Activated naive CD4-positive, alpha-beta T cell treated with anti-CD3 and anti-CD28 coated beads, Interleukin-2, amount 50 U/mL, for 24 hours (primary cell): Measurements from ENCODE around the gene STK4.

ENCODE experiments used
- H3K27ac Mint-ChIP-seq: one replicate; pipeline ENCODE4 v1.8.0; 2021; ENCODE audit warnings: mild to moderate bottlenecking, mixed read lengths
- H3K27me3 Mint-ChIP-seq: one replicate; pipeline ENCODE4 v1.8.0; 2021; ENCODE audit warnings: mixed read lengths
- H3K36me3 Mint-ChIP-seq: one replicate; pipeline ENCODE4 v1.8.0; 2021; ENCODE audit warnings: mixed read lengths
- H3K4me1 Mint-ChIP-seq: one replicate; pipeline ENCODE4 v1.8.0; 2021; ENCODE audit warnings: mixed read lengths
- H3K4me3 Mint-ChIP-seq: one replicate; pipeline ENCODE4 v1.8.0; 2021; ENCODE audit warnings: mild to moderate bottlenecking, mixed read lengths
- H3K9me3 Mint-ChIP-seq: one replicate; pipeline ENCODE4 v1.8.0; 2021; ENCODE audit warnings: mixed read lengths

Gene STK4

GRCh38 chr20:45044084-45044573, 77.8 kb downstream of the STK4 start:
- H3K9me3 Mint-ChIP-seq: no peaks in the 10 kb centered on the region
- H3K36me3 Mint-ChIP-seq: peaks cover 20% of the 10 kb centered on the region
- peak overlapping the region; percentile 7 for H3K4me3 Mint-ChIP-seq
- H3K27me3 Mint-ChIP-seq: no peaks in the 10 kb centered on the region
- peaks cover 83% of the 10 kb centered on the region for H3K4me1 Mint-ChIP-seq
- H3K27ac Mint-ChIP-seq: peak overlapping the region; percentile 78

GRCh38 chr20:45044601-45045000, 78.3 kb downstream of the STK4 start:
- Mint-ChIP-seq H3K4me1 (peaks cover 83% of the 10 kb centered on the region), H3K4me3 (no peak overlapping the region), H3K9me3 (no peaks in the 10 kb centered on the region), H3K36me3 (peaks cover 19% of the 10 kb centered on the region), H3K27me3 (no peaks in the 10 kb centered on the region), H3K27ac (no peak overlapping the region)

GRCh38 chr20:45047581-45048119, 81.3 kb downstream of the STK4 start:
- H3K27ac Mint-ChIP-seq: peak overlapping the region; percentile 48
- peaks cover 76% of the 10 kb centered on the region for H3K4me1 Mint-ChIP-seq
- no peaks in the 10 kb centered on the region for H3K27me3 Mint-ChIP-seq
- H3K36me3 Mint-ChIP-seq: peaks cover 16% of the 10 kb centered on the region
- H3K4me3 Mint-ChIP-seq: no peak overlapping the region
- H3K9me3 Mint-ChIP-seq: no peaks in the 10 kb centered on the region

DNA sequence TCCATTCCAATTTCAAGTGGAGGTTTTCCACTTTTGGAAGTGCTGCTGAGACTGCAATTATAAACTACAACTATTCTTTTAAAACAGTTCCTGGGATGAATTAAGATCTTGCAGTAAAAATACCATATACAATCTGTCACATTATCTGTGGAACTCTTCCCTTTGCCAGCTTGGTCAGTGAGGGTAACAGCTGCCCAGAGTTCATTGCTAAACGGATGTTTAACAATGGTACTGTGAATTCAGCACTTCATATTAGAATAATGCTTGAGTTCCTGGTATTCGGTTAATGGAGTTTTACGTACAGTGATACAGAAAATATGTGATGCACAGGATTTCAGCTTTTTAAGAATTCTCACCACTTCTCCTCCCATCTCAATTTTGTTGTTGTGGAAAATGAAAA, 83.1 kb downstream of the STK4 start:
- Mint-ChIP-seq H3K9me3 (no peaks in the 10 kb centered on the region), H3K4me1 (peaks cover 76% of the 10 kb centered on the region), H3K4me3 (peak overlapping the region; percentile 66), H3K27me3 (no peaks in the 10 kb centered on the region), H3K36me3 (peaks cover 12% of the 10 kb centered on the region), H3K27ac (peak overlapping the region; percentile 73)

DNA sequence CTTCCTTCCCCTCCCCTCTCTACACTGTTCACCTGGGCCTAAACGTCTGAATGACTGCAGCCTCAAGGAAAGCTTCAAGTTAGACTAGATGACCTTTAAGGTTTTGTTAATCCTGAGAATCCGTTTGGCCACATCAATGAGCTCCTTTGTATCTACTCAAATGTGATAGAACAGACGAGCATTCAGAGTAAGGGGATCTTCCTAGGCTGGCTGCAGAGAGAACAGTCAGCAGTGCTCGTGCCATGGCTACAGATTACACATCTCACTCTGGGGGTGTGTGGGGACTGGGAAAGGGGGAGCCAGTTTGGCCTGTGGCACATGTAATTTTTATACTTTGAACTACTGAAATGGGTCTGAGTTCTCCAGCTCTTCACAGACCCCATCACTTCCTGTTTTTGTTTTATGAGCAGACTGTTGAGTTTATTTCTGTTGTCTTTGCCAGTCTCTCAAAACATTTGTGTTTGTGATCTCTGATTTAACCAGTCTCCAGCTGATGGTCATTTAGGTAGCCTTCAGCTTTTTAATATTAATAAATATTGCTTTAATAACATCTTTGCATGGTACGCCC, 83.7 kb downstream of the STK4 start:
- H3K4me3 Mint-ChIP-seq: peak overlapping the region; percentile 66
- H3K27ac Mint-ChIP-seq: peak overlapping the region; percentile 73
- H3K36me3 Mint-ChIP-seq: peaks cover 14% of the 10 kb centered on the region

GRCh38 chr20:45051204-45052060, 85.1 kb downstream of the STK4 start:
- Mint-ChIP-seq H3K27ac (peak overlapping the region; percentile 41), H3K27me3 (no peaks in the 10 kb centered on the region), H3K9me3 (no peaks in the 10 kb centered on the region), H3K4me1 (peaks cover 88% of the 10 kb centered on the region), H3K4me3 (peak overlapping the region; percentile 23), H3K36me3 (peaks cover 16% of the 10 kb centered on the region)

More for the DNA sequence above, 83.7 kb downstream of the STK4 start:
- Mint-ChIP-seq H3K4me1 (peaks cover 78% of the 10 kb centered on the region), H3K9me3 (no peaks in the 10 kb centered on the region), H3K27me3 (no peaks in the 10 kb centered on the region)

DNA sequence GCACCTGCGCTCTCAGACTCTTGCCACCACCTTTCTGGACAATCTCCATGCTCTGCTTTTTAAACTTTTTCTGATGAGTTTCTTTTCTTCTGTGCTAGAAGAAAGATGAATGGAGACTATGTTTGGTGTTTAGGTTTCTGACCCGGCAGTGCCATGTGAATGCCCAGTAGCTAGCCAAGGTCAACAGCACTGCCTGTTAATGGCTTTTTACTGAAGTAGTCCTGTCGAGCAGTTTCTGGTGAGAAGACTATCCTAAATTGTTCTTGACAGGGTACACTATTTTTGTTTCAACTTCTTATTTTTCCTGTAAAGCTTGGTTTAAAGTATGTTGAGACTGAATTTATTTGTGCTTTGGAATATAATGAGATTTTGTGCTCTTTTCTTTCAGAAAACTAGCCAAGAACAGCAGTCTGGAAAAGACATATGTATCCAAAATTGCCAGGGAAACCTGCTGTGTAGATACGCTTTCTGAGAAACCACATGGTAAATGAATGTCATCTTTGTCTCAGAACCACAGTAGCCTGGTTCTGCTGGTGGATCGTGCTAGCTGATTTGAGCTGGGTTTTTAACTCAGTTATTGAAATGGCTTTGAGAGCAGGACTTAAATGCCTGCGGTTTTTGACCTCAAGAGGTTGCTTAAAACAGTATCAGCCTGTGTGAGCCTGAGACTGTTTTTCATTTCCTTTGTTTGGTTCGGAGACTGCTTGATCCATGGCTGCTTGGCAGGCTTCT, 86.6 kb downstream of the STK4 start:
- peaks cover 87% of the 10 kb centered on the region for H3K4me1 Mint-ChIP-seq
- H3K9me3 Mint-ChIP-seq: no peaks in the 10 kb centered on the region
- H3K27me3 Mint-ChIP-seq: no peaks in the 10 kb centered on the region
- peak overlapping the region; percentile 15 for H3K4me3 Mint-ChIP-seq
- peak overlapping the region; percentile 41 for H3K27ac Mint-ChIP-seq
- peaks cover 19% of the 10 kb centered on the region for H3K36me3 Mint-ChIP-seq

- Mint-ChIP-seq H3K4me3 (peak overlapping the region; percentile 19), H3K27ac (peak overlapping the region; percentile 70), H3K9me3 (no peaks in the 10 kb centered on the region), H3K27me3 (no peaks in the 10 kb centered on the region), H3K4me1 (peaks cover 87% of the 10 kb centered on the region), H3K36me3 (peaks cover 19% of the 10 kb centered on the region)
These were observed 87.4 kb downstream of the STK4 start for GRCh38 chr20:45053430-45054351.

DNA sequence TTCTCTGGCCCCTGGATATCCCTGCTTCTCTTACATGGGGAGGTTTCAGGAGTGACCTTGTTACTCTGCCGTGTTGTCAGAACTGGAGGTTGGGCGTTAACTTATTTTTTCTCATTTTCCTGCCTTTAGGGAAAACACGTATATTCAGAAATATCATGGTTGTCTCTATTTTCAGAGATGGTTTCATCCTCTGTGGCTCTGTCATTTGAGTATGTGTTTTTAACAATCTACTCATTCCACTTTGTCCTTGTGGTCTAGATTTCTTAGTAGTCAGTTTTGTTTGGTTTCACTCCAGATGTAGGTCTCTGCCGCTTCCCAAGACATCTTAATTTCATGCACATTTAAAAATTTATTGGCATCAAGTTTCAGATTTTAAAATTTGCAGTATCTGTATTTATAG, 88.7 kb downstream of the STK4 start:
- Mint-ChIP-seq H3K4me1 (peaks cover 86% of the 10 kb centered on the region), H3K27me3 (no peaks in the 10 kb centered on the region), H3K36me3 (peaks cover 19% of the 10 kb centered on the region), H3K27ac (peak overlapping the region; percentile 60), H3K9me3 (no peaks in the 10 kb centered on the region), H3K4me3 (no peak overlapping the region)

DNA sequence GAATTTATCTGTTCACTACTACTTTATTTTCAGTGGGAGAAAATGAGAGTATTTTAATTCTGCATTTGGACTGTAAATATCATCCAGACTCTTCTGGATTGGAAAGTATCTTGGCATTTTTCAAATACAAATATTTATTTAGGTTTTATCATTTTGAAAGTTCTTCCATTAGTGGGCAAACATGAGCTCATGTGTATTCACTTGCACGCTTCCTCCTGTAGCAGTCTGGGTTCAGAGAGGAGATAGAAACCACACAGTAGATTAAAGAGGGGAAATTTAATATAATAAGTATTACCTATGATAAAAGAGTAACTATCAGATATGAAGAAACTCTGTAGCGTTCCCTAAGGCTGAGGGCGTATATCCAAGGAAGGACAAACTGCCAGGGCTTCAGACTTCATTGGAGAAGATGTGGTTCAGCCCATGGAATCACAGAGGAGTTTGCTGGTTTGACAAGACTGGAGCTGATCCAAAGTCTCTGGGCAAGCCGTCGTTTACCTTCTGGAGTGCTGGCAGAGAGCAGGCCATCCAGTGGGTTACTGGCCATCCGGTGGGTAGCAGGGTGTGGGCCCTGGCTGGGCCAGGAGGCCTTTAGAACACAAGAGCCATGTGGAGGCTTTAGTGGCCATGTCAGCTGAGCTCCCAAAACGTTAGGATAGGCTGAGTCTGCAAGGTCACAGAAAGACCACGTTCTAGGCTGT, 90.3 kb downstream of the STK4 start:
- Mint-ChIP-seq H3K27ac (peak overlapping the region; percentile 26), H3K4me1 (peaks cover 91% of the 10 kb centered on the region), H3K27me3 (no peaks in the 10 kb centered on the region)

GRCh38 chr20:45058168-45058850, 92.0 kb downstream of the STK4 start:
- peaks cover 83% of the 10 kb centered on the region for H3K4me1 Mint-ChIP-seq
- no peaks in the 10 kb centered on the region for H3K27me3 Mint-ChIP-seq
- no peaks in the 10 kb centered on the region for H3K9me3 Mint-ChIP-seq
- no peak overlapping the region for H3K4me3 Mint-ChIP-seq
- H3K36me3 Mint-ChIP-seq: peaks cover 21% of the 10 kb centered on the region
- peak overlapping the region; percentile 37 for H3K27ac Mint-ChIP-seq

More for the DNA sequence above, 90.3 kb downstream of the STK4 start:
- Mint-ChIP-seq H3K4me3 (no peak overlapping the region), H3K9me3 (no peaks in the 10 kb centered on the region), H3K36me3 (peaks cover 23% of the 10 kb centered on the region)

DNA sequence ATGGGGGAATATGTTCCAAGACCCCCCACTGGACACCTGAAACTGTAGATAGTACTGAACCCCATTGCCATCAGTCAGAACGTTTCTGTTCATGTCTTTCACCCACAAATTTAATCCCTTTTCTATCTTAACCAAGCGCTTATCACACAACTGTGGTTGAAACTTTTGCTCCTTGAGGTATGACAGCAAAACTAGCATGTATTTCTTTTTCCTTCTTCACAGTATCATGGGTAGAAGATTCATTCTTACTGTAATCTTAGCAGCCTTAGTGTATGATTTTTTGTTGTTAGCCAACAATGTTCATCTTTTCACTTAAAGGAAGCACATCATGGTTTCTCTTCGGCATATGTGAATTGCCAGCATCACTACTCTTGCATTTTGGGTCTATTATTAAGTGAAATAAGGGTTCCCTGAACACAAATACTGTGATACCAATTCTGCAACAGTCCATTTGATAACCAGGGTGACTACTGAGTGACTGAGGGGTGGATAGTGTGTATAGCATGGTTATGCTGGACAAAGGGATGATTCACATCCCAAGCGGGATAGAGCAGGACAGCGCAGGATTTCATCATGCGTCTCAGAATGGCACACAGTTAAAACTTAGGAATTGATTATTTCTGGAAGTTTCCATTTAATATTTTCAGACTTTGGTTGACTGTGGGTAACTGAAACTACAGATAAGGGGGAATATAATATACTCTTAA, 92.9 kb downstream of the STK4 start:
- Mint-ChIP-seq H3K9me3 (no peaks in the 10 kb centered on the region), H3K4me1 (peaks cover 81% of the 10 kb centered on the region), H3K4me3 (no peak overlapping the region), H3K27me3 (no peaks in the 10 kb centered on the region), H3K27ac (peak overlapping the region; percentile 37), H3K36me3 (peaks cover 20% of the 10 kb centered on the region)

- H3K27ac Mint-ChIP-seq: peak overlapping the region; percentile 41
- peaks cover 84% of the 10 kb centered on the region for H3K4me1 Mint-ChIP-seq
- H3K27me3 Mint-ChIP-seq: no peaks in the 10 kb centered on the region
- H3K36me3 Mint-ChIP-seq: peaks cover 23% of the 10 kb centered on the region
- H3K4me3 Mint-ChIP-seq: no peak overlapping the region
- no peaks in the 10 kb centered on the region for H3K9me3 Mint-ChIP-seq
These were observed 94.0 kb downstream of the STK4 start for GRCh38 chr20:45060294-45060693.
